Measurements from ENCODE around the gene ZFHX3. TPM values are rescaled to one million over a fixed set of nuclear protein-coding genes. Genes with fewer than 3 reads are reported as not detected.

ZFHX3 gene
- total and polyA plus RNA-seq, 2 donors (not counting 3 experiments of a cell fraction or from before 2014, with no cell fraction given): 3.7 to 18.8 TPM

- intact Hi-C loops (cut with micrococcal nuclease): loop anchor here (10.0 kb wide), 2 partner anchors 398 to 818 kb away; no protein-coding TSS in a partner anchor
- dilution Hi-C loops (cut with MboI; ENCODE audit: extremely low pct_ligation_motif_present, low sequenced_read_pairs): no loop called here
- Histone ChIP-seq H3K9ac (replicated peaks; ENCODE audit: extremely low read depth, insufficient read depth, low read length) (no peak overlapping the region), H4K20me1 (replicated peaks; ENCODE audit: control insufficient read depth, extremely low read depth, insufficient read depth, low read length) (no peaks in the 10 kb centered on the region), H2AFZ (ENCODE audit: low read depth, low read length) (no peak overlapping the region), H3K36me3 (ENCODE audit: control insufficient read depth in 2 of 2, extremely low read depth in 1 of 2, insufficient read depth in 2 of 2, low read length in 2 of 2) (no peaks in the 10 kb centered on the region), H3K4me2 (ENCODE audit: insufficient read depth, low read length) (no peak overlapping the region), H3K79me2 (ENCODE audit: control insufficient read depth, insufficient read depth, low read length) (peaks cover 8% of the 10 kb centered on the region), H3K9me1 (replicated peaks; ENCODE audit: control insufficient read depth, extremely low read depth, insufficient read depth, low read length) (no peaks in the 10 kb centered on the region), H3K27ac (ENCODE audit: insufficient read depth, low read depth, low read length) (no peak overlapping the region), H3K27me3 (ENCODE audit: control insufficient read depth in 2 of 2, insufficient read depth in 2 of 2, low read length in 2 of 2) (no peaks in the 10 kb centered on the region), H3K4me1 (ENCODE audit: control insufficient read depth, extremely low read depth, insufficient read depth, low read length) (peaks cover 65% of the 10 kb centered on the region), H3K9me3 (replicated peaks; ENCODE audit: control insufficient read depth, insufficient read depth, low read length) (no peaks in the 10 kb centered on the region), H3K4me3 (replicated peaks in 1 of 3; ENCODE audit: insufficient read depth in 1 of 3, low read depth in 1 of 3, low read length in 3 of 3) (no peak overlapping the region)
- FAIRE-seq: no peak
- ChIA-PET CTCF (interaction anchor here (0.9 to 3.9 kb wide), 5 partner anchors 13 to 771 kb away, joined by 3 to 19 read pairs (median 4); no protein-coding TSS in a partner anchor), POLR2A (interaction anchor here (0.5 to 0.9 kb wide), 5 partner anchors 8 to 136 kb away, joined by 3 to 8 read pairs (median 3); no protein-coding TSS in a partner anchor)
- TF ChIP-seq JUN (IDR thresholded peaks at IDR 0.05; ENCODE audit: borderline replicate concordance, insufficient read depth, insufficient read length, low read depth) (no peak), POLR2A (IDR thresholded peaks at IDR 0.05; ENCODE audit: low read depth, low read length) (no peak), CTCF (IDR thresholded peaks at IDR 0.05; ENCODE audit: extremely low read depth in 1 of 2, insufficient read depth in 1 of 2, low read depth in 1 of 2, low read length in 2 of 2) (no peak), GATA2 (IDR thresholded peaks at IDR 0.05; ENCODE audit: insufficient read depth, insufficient read length, low read depth, low read length) (no peak), EZH2 (IDR thresholded peaks at IDR 0.05; ENCODE audit: borderline replicate concordance, low read depth, low read length, severe bottlenecking) (no peak), FOS (IDR thresholded peaks at IDR 0.05; ENCODE audit: borderline replicate concordance, insufficient read depth, low read length) (no peak), MYC (IDR thresholded peaks at IDR 0.05; ENCODE audit: low read depth, low read length) (no peak), MAX (IDR thresholded peaks at IDR 0.05; ENCODE audit: insufficient read depth, insufficient read length) (no peak)
- DNase-seq (ENCODE audit: low read depth, low spot score): no peak
- BruUV-seq (replicated peaks): no TSS peak
Measured at GRCh38 chr16:73062743-73063733, 15.1 kb upstream of the ZFHX3 start.

All from endothelial cell of umbilical vein (primary cell).